Fibroblast of skin of left biceps (primary cell): ENCODE measurements around the gene CYTL1.

ENCODE experiments used
- DNase-seq, 2 experiments: peaks; one replicate each; pipeline ENCODE4 v3.0.0-alpha.2; 2013; ENCODE audit warnings: low read depth in 2 of 2

CYTL1 gene

GRCh38 chr4:4968161-4968725 lies 51.0 kb downstream of the CYTL1 start:
- DNase-seq, result no peak
